GM12878 (cell line): ENCODE results near the gene GLI1. TPM values are rescaled to one million over a fixed set of nuclear protein-coding genes. Genes with fewer than 3 reads are reported as not detected.
A peak's percentile ranks its signal among the peaks of the same experiment; 100 is the strongest.

Source experiments
- ATF2 ChIP-seq: IDR thresholded peaks from 2 replicates; pipeline ENCODE4 v1.6.1; 2012; ENCODE audit warnings: low read length, inconsistent platforms
- BCL3 ChIP-seq: IDR thresholded peaks from 2 replicates; pipeline ENCODE4 v1.6.1; 2011; ENCODE audit warnings: borderline replicate concordance, low read depth, mild to moderate bottlenecking, moderate library complexity, low read length; ENCODE audit not compliant: insufficient read depth, poor library complexity, severe bottlenecking
- BHLHE40 ChIP-seq, 2 experiments: fragments of 450-650 bp in 1 of 2; IDR thresholded peaks; 2 replicates each; pipeline ENCODE4 v1.6.1; 2011 to 2017; ENCODE audit warnings: low read depth in 2 of 2, borderline replicate concordance in 1 of 2, improper control_type of control experiment in 1 of 2, low read length in 1 of 2, mild to moderate bottlenecking in 1 of 2
- CEBPZ ChIP-seq: fragments of 150-350 bp; IDR thresholded peaks from 2 replicates; pipeline ENCODE4 v1.6.1; 2016; ENCODE audit warnings: low read depth, low read length
- CHD2 ChIP-seq: IDR thresholded peaks from 2 replicates; pipeline ENCODE4 v1.6.1; 2011; ENCODE audit warnings: low read depth, low read length, improper control_type of control experiment, borderline replicate concordance
- FOS ChIP-seq: IDR thresholded peaks from 3 replicates; pipeline ENCODE4 v1.6.1; 2011; ENCODE audit warnings: borderline replicate concordance; ENCODE audit not compliant: insufficient read length; ENCODE audit errors: extremely low read depth
- MLLT1 ChIP-seq: fragments of 450-650 bp; IDR thresholded peaks from 2 replicates; pipeline ENCODE4 v1.6.1; 2016; ENCODE audit warnings: mild to moderate bottlenecking
- MYC ChIP-seq: IDR thresholded peaks from 2 replicates; pipeline ENCODE4 v1.6.1; 2011; ENCODE audit warnings: mild to moderate bottlenecking, low read length, moderate library complexity, inconsistent platforms; ENCODE audit not compliant: insufficient read depth, insufficient replicate concordance, insufficient read length, severe bottlenecking
- NFYA ChIP-seq: IDR thresholded peaks from 2 replicates; pipeline ENCODE4 v1.6.1; 2011; ENCODE audit warnings: low read depth, mild to moderate bottlenecking, low read length, improper control_type of control experiment, borderline replicate concordance
- NR2C2 ChIP-seq: IDR thresholded peaks from 2 replicates; pipeline ENCODE4 v1.6.1; 2011; ENCODE audit warnings: borderline replicate concordance, low read depth; ENCODE audit not compliant: control insufficient read depth, insufficient read length
- NR2F1 ChIP-seq: fragments of 450-650 bp; conservative IDR thresholded peaks from 2 replicates; pipeline ENCODE4 v1.6.1; 2017; ENCODE audit warnings: mild to moderate bottlenecking
- PBX3 ChIP-seq: IDR thresholded peaks from 2 replicates; pipeline ENCODE4 v1.6.1; 2011; ENCODE audit warnings: mild to moderate bottlenecking, low read depth, low read length, moderate library complexity; ENCODE audit not compliant: insufficient replicate concordance
- POLR2AphosphoS5 ChIP-seq: IDR thresholded peaks from 2 replicates; pipeline ENCODE4 v1.6.1; 2011; ENCODE audit warnings: mild to moderate bottlenecking, low read length, inconsistent platforms
- RBBP5 ChIP-seq: fragments of 200-600 bp; sonication (generic); conservative IDR thresholded peaks from 2 replicates; pipeline ENCODE4 v1.6.1; 2016
- SIN3A ChIP-seq: IDR thresholded peaks from 2 replicates; pipeline ENCODE4 v1.6.1; 2012; ENCODE audit warnings: low read depth, low read length, improper control_type of control experiment
- SPI1 ChIP-seq: IDR thresholded peaks from 2 replicates; pipeline ENCODE4 v1.6.1; 2011; ENCODE audit warnings: low read depth, mild to moderate bottlenecking, low read length, moderate library complexity, borderline replicate concordance; ENCODE audit not compliant: insufficient read depth
- TCF12 ChIP-seq: IDR thresholded peaks from 2 replicates; pipeline ENCODE4 v1.6.1; 2011; ENCODE audit warnings: low read depth, mild to moderate bottlenecking, low read length
- ZNF24 ChIP-seq: fragments of 450-650 bp; IDR thresholded peaks from 2 replicates; pipeline ENCODE4 v1.6.1; 2017; ENCODE audit warnings: antibody characterized with exemption, mild to moderate bottlenecking
- ZNF384 ChIP-seq: IDR thresholded peaks from 2 replicates; pipeline ENCODE4 v1.6.1; 2012; ENCODE audit warnings: low read depth, mild to moderate bottlenecking, low read length, improper control_type of control experiment, borderline replicate concordance
- polyA plus RNA-seq, 11 experiments: library from polyadenylated mRNA; depleted of rRNA in 4 of 11; unstranded in 6 of 11; stranded (reverse) in 5 of 11; fragments of >200 nt; fragmentation: Nextera tagmentation in 4 of 11; fragmentation: Illumina TruSeq in 1 of 11; extraction: Ambion mirVana in 4 of 11; extraction: Trizol in 1 of 11; gene quantifications; 1 replicate in 1 of 11; 2 replicates in 10 of 11; pipeline versions ENCODE4 v1.2.1 to v1.2.3, GENCODE V29; 2011 to 2016; ENCODE audit warnings: inconsistent platforms in 2 of 11, missing spikeins in 2 of 11, low read depth in 1 of 11
- total RNA-seq, 4 experiments: library from RNA; depleted of rRNA in 3 of 4; stranded (reverse); fragments of >200 nt in 3 of 4; fragmentation: Illumina TruSeq in 1 of 4; extraction: Trizol in 1 of 4; gene quantifications; 2 replicates each; pipeline versions ENCODE4 v1.2.1 to v1.2.3, GENCODE V29; 2013 to 2021

Gene GLI1
- total and polyA plus RNA-seq, 10 of the 15 experiments (the other 5 are each of a cell fraction or from before 2014, with no cell fraction given): 0.27 to 1.2 (median 0.49) TPM

DNA sequence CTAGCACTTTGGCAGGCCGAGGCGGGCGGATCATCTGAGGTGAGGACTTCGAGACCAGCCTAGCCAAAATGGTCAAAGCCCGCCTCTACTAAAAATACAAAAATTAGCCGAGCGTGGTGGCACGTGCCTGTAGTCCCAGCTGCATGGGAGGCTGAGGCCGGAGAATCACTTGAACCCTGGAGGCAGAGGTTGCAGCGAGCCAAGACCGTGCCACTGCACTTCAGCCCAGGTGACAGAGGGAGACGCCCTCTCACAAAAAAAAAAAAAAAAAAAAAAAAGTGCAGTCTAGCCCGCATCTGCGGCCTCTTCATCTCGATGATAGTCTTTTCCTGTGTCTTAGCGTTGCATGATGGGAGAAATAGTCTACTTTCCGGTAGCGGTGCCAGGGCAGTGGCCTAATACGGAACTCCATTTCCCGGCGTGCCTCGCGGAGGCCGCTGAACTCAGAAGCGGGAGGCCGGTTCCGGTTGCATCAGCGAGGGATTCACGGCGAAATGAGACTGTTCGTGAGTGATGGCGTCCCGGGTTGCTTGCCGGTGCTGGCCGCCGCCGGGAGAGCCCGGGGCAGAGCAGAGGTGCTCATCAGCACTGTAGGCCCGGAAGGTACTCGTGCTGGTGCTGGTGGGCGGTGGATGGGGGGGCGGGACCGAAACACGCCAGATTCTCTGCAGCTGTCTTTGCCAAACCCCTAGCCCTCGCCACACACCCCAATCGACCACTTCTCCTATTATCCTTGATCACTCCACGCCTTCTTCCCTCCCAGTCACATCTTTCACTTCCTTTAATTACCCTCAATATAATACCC lies 28.2 kb downstream of the GLI1 start, which contains the start of gene MARS1 (continued):
- no peak for TF ChIP-seq CEBPZ
- TF ChIP-seq FOS: no peak
- no peak for TF ChIP-seq NR2C2
- no peak; the same call in 1 of the 2 replicates for TF ChIP-seq CHD2
- TF ChIP-seq PBX3: no peak
- TF ChIP-seq POLR2AphosphoS5: peak; percentile 82; the same call in 1 of the 2 replicates
- TF ChIP-seq SPI1: peak; percentile 36; the same call in 1 of the 2 replicates
- no peak for TF ChIP-seq RBBP5
- TF ChIP-seq TCF12: no peak
- peak; percentile 53; the same call in 1 of the 2 replicates for TF ChIP-seq ATF2
- TF ChIP-seq NR2F1: no peak
- peak; percentile 98 for TF ChIP-seq ZNF384
- peak; percentile 65; the same call in 1 of the 2 replicates for TF ChIP-seq MLLT1
- TF ChIP-seq SIN3A: peak; percentile 69; the same call in 1 of the 2 replicates
- TF ChIP-seq BCL3: no peak
- TF ChIP-seq MYC: peak; percentile 72
- TF ChIP-seq BHLHE40 (IDR thresholded peaks at IDR 0.05; ENCODE audit: borderline replicate concordance in 1 of 2, low read depth in 2 of 2, low read length in 1 of 2): peak in 1 of 2 experiments; percentile 84; a peak in 2 of 4 replicates
- no peak for TF ChIP-seq ZNF24
- TF ChIP-seq NFYA: no peak
